ENCODE results near the gene FGF21.

DNA sequence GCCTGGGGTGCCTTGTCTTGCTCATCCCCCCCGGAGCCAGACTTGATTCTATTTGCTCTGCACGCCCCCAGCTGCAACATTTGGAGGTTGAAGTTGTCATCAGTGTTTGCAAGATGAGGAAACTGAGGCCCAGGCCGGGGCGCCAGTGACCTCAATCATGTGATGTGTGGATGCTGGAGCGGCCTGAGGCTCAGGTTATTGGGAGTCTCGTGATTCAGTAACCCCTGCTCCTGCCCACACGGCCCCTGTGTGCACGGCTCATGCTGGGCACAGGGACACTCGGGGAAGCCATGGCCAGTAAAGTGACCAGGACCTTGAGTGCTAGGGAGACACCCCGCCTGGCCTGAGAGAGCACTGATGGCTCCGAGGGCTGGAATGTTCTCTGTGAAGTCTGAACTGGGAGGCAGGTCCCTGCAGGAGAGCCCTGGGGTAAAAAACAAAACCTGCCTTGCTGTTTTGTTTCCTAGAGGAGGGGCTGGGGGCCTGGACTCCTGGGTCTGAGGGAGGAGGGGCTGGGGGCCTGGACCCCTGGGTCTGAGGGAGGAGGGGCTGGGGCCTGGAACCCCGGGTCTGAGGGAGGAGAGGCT, 1.9 kb downstream of the FGF21 start:
- TF ChIP-seq, protein P1, sequence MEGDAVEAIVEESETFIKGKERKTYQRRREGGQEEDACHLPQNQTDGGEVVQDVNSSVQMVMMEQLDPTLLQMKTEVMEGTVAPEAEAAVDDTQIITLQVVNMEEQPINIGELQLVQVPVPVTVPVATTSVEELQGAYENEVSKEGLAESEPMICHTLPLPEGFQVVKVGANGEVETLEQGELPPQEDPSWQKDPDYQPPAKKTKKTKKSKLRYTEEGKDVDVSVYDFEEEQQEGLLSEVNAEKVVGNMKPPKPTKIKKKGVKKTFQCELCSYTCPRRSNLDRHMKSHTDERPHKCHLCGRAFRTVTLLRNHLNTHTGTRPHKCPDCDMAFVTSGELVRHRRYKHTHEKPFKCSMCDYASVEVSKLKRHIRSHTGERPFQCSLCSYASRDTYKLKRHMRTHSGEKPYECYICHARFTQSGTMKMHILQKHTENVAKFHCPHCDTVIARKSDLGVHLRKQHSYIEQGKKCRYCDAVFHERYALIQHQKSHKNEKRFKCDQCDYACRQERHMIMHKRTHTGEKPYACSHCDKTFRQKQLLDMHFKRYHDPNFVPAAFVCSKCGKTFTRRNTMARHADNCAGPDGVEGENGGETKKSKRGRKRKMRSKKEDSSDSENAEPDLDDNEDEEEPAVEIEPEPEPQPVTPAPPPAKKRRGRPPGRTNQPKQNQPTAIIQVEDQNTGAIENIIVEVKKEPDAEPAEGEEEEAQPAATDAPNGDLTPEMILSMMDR (IDR thresholded peaks at IDR 0.05), result no peak
- no peak for TF ChIP-seq POLR2A (IDR thresholded peaks at IDR 0.05)
- no peak for TF ChIP-seq POLR2AphosphoS5 (IDR thresholded peaks at IDR 0.05)
